Stimulated activated CD8-positive, alpha-beta memory T cell treated with anti-CD3 and anti-CD28 coated beads, Interleukin-12 subunit alpha, Interleukin-12 subunit beta, amount 100 ng/mL, for 24 hours (primary cell): ENCODE measurements around the gene TMCO1.
"Not testable (repeated sequence)": the region's sequence is repeated elsewhere in the genome, so short reads cannot be mapped to it uniquely, and the experiment has no call there.

Source experiments
- DNase-seq: peaks from one replicate; pipeline ENCODE4 v3.0.0-alpha.2; 2020; ENCODE audit errors: extremely low read depth

The TMCO1 gene

GRCh38 chr1:165768513-165769394, at the start of gene TMCO1:
Gene TMCO1 (minus strand): TSS chr1:165768868. CDS start chr1:165768751, 117 bp downstream.
- peak; percentile 86 for DNase-seq

GRCh38 chr1:165816826-165817497, 48.3 kb upstream of the TMCO1 start:
- no peak for DNase-seq

- no peak for DNase-seq
Measured at GRCh38 chr1:165816157-165816556, 47.5 kb upstream of the TMCO1 start.

- DNase-seq: no peak
Measured at GRCh38 chr1:165815725-165816124, 47.1 kb upstream of the TMCO1 start.

- DNase-seq: no peak
Measured at GRCh38 chr1:165807613-165808012, 38.9 kb upstream of the TMCO1 start.

GRCh38 chr1:165804513-165804912, 35.8 kb upstream of the TMCO1 start:
- not testable (repeated sequence) for DNase-seq

- DNase-seq: no peak
Measured at GRCh38 chr1:165799387-165799786, 30.7 kb upstream of the TMCO1 start.

GRCh38 chr1:165795894-165796293, 27.2 kb upstream of the TMCO1 start:
- DNase-seq: no peak

- no peak for DNase-seq
Measured at GRCh38 chr1:165793951-165794350, 25.3 kb upstream of the TMCO1 start.

GRCh38 chr1:165787741-165788140, 19.1 kb upstream of the TMCO1 start:
- no peak for DNase-seq

- not testable (repeated sequence) for DNase-seq
Measured at GRCh38 chr1:165783519-165783918, 14.9 kb upstream of the TMCO1 start.

GRCh38 chr1:165778197-165778596, 9.5 kb upstream of the TMCO1 start:
- not testable (repeated sequence) for DNase-seq

GRCh38 chr1:165773324-165773965, 4.8 kb upstream of the TMCO1 start:
- no peak for DNase-seq

- DNase-seq: no peak
Measured at GRCh38 chr1:165772739-165773138, 4.1 kb upstream of the TMCO1 start.

- no peak for DNase-seq
Measured at GRCh38 chr1:165764277-165764676, 4.4 kb downstream of the TMCO1 start.

- DNase-seq: no peak
Measured at GRCh38 chr1:165763442-165763841, 5.2 kb downstream of the TMCO1 start.

GRCh38 chr1:165762725-165763124, 5.9 kb downstream of the TMCO1 start:
- no peak for DNase-seq

GRCh38 chr1:165759095-165759494, 9.6 kb downstream of the TMCO1 start:
- DNase-seq: no peak

GRCh38 chr1:165755393-165756010, 13.2 kb downstream of the TMCO1 start:
- no peak for DNase-seq

- no peak for DNase-seq
Measured at GRCh38 chr1:165753934-165754333, 14.7 kb downstream of the TMCO1 start.

- DNase-seq: no peak
Measured at GRCh38 chr1:165748550-165748949, 20.1 kb downstream of the TMCO1 start.
